ENCODE data around the gene DDX25. TPM values are rescaled to one million over a fixed set of nuclear protein-coding genes. Genes with fewer than 3 reads are reported as not detected.

Gene DDX25
- total and polyA plus RNA-seq, 4 donors = 0.14 to 0.37 (median 0.17) TPM

GRCh38 chr11:125954945-125955640, 50.8 kb downstream of the DDX25 start:
- Histone ChIP-seq H3K27me3 (ENCODE audit: control insufficient read depth in 3 of 3, insufficient read depth in 3 of 3, low read length in 2 of 3) (peaks cover 0 to 5% (median 0%) of the 10 kb centered on the region in 3 donors), H3K9ac (ENCODE audit: insufficient read depth in 1 of 2, low read length in 2 of 2) (no peak overlapping the region), H3K4me1 (ENCODE audit: control insufficient read depth in 5 of 5, insufficient read depth in 5 of 5, low read length in 5 of 5) (peaks cover 3 to 23% (median 8%) of the 10 kb centered on the region in 5 donors), H3K36me3 (ENCODE audit: control insufficient read depth in 4 of 4, insufficient read depth in 4 of 4, low read length in 4 of 4) (no peaks in the 10 kb centered on the region), H3K9me3 (ENCODE audit: control insufficient read depth in 4 of 4, insufficient read depth in 3 of 4, low read length in 3 of 4) (no peaks in the 10 kb centered on the region), H3K4me3 (no peak overlapping the region), H3K27ac (ENCODE audit: low read depth in 1 of 2, low read length in 1 of 2) (no peak overlapping the region)
- ATAC-seq (ENCODE audit: insufficient read depth, low FRiP score) (no peak), DNase-seq (no peak)
- WGBS, 2 donors = 93 to 94% methylated on average over 15 of the region's 15 CpGs
- TF ChIP-seq CTCF (IDR thresholded peaks at IDR 0.05; ENCODE audit: control extremely low read depth, extremely low read depth) = no peak

GRCh38 chr11:125955856-125956255, 51.5 kb downstream of the DDX25 start:
- ATAC-seq (ENCODE audit: insufficient read depth, low FRiP score) = no peak

GRCh38 chr11:125956391-125957134, 52.3 kb downstream of the DDX25 start:
- no peak for TF ChIP-seq CTCF (IDR thresholded peaks at IDR 0.05; ENCODE audit: control extremely low read depth, extremely low read depth)
- ATAC-seq (ENCODE audit: insufficient read depth, low FRiP score) (no peak), DNase-seq (no peak)
- Histone ChIP-seq H3K36me3 (ENCODE audit: control insufficient read depth in 4 of 4, insufficient read depth in 4 of 4, low read length in 4 of 4) (peaks cover 0 to 1% (median 0%) of the 10 kb centered on the region in 4 donors), H3K4me1 (ENCODE audit: control insufficient read depth in 5 of 5, insufficient read depth in 5 of 5, low read length in 5 of 5) (peaks cover 1 to 11% (median 8%) of the 10 kb centered on the region in 5 donors), H3K9me3 (ENCODE audit: control insufficient read depth in 4 of 4, insufficient read depth in 3 of 4, low read length in 3 of 4) (peaks cover 0 to under 1% (median 0%) of the 10 kb centered on the region in 4 donors), H3K4me3 (no peak overlapping the region), H3K27me3 (ENCODE audit: control insufficient read depth in 3 of 3, insufficient read depth in 3 of 3, low read length in 2 of 3) (peaks cover 0 to 5% (median 0%) of the 10 kb centered on the region in 3 donors), H3K9ac (ENCODE audit: insufficient read depth in 1 of 2, low read length in 2 of 2) (no peak overlapping the region), H3K27ac (ENCODE audit: low read depth in 1 of 2, low read length in 1 of 2) (no peak overlapping the region)
- WGBS, 2 donors = 86 to 93% methylated on average over 22 of the region's 22 CpGs

More at GRCh38 chr11:125955856-125956255, 51.5 kb downstream of the DDX25 start:
- TF ChIP-seq CTCF (IDR thresholded peaks at IDR 0.05; ENCODE audit: control extremely low read depth, extremely low read depth) = no peak
- H3K27ac ChIP-seq (ENCODE audit: low read depth in 1 of 2, low read length in 1 of 2) = no peak overlapping the region
- H3K27me3 ChIP-seq (ENCODE audit: control insufficient read depth in 3 of 3, insufficient read depth in 3 of 3, low read length in 2 of 3) = peaks cover 0 to 5% (median 0%) of the 10 kb centered on the region in 3 donors
- DNase-seq = no peak
- H3K9me3 ChIP-seq (ENCODE audit: control insufficient read depth in 4 of 4, insufficient read depth in 3 of 4, low read length in 3 of 4) = no peaks in the 10 kb centered on the region
- no peak overlapping the region for H3K4me3 ChIP-seq
- 82 to 90% methylated on average over 2 of the region's 2 CpGs for WGBS, 2 donors
- peaks cover 3 to 18% (median 8%) of the 10 kb centered on the region in 5 donors for H3K4me1 ChIP-seq (ENCODE audit: control insufficient read depth in 5 of 5, insufficient read depth in 5 of 5, low read length in 5 of 5)
- H3K9ac ChIP-seq (ENCODE audit: insufficient read depth in 1 of 2, low read length in 2 of 2) = no peak overlapping the region
- H3K36me3 ChIP-seq (ENCODE audit: control insufficient read depth in 4 of 4, insufficient read depth in 4 of 4, low read length in 4 of 4) = no peaks in the 10 kb centered on the region
